Measurements from ENCODE around the gene ECE1. TPM values are rescaled to one million over a fixed set of nuclear protein-coding genes. Genes with fewer than 3 reads are reported as not detected.

Gene ECE1
- total RNA-seq (57.3 and 138 TPM in 2 replicates), polyA plus RNA-seq (131 and 137 TPM in 2 replicates), polyA minus RNA-seq (ENCODE audit: low replicate concordance) (228 and 250 TPM in 2 replicates)
- polyA plus RNA-seq (2012), result 145 and 152 TPM in 2 replicates

DNA sequence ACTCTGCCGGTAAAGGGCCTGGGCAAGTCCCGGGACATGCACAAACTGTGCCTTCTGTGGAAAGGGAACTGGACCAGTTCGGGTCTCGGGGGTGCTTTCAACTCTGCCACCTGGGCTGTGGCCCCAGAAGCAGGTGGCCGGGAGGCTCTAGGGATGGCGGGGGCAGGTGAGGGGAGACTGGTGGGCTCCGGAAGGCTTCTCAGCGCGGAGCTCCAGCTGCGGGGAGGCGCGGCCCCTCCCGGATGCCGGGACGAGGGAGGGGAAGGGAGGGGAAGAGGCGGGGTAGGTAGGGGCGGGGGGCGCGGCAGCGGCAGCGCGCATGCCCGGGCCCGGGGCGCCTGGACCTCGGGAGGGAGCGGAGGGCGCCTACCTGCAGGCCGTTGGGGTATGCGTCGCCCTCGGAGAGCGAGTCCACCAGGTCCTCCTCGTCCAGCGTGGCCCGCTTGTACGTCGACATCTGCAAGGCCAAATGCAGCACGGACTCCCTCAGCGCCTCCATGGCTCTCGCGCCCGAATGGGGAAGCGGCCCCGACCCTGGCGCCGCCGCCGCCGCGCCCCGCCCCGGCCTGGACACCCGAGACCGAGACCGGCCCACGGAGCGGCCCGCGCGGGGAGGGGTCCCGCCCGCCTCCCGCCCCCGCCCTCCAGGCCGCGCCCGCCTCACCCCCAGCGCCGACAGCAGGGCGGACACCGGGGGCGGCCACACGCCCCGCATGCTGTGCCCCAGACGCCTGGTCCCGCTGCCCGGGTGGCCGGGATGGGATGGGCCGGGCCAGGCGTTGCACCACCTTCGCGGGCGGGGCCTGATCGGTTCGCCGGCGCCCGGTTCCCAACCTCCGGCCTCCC lies at the start of gene ECE1:
Gene ECE1 (minus strand): TSS at position 764 of the 846 bp plus-strand sequence. CDS start 49 bp downstream, at position 715.
- no peaks in the 10 kb centered on the region for H3K9me3 ChIP-seq (ENCODE audit: control insufficient read depth, insufficient read depth, low read depth, low read length)
- H3K27ac ChIP-seq (ENCODE audit: insufficient read depth, low read length), result peak within 1 kb of the TSS; percentile 63
- H3K27me3 ChIP-seq (ENCODE audit: control insufficient read depth, insufficient read depth, low read length), result no peaks in the 10 kb centered on the region
- H3K4me1 ChIP-seq (ENCODE audit: control insufficient read depth, extremely low read depth, insufficient read depth, low read length), result peaks cover 23% of the 10 kb centered on the region
- peak within 1 kb of the TSS; percentile 70 for H3K9ac ChIP-seq (ENCODE audit: insufficient read depth, low read length)
- DNase-seq (ENCODE audit: low read depth in 2 of 2), result peak in 1 of 2 donors; percentile 52
- H3K36me3 ChIP-seq (ENCODE audit: control insufficient read depth, insufficient read depth, low read length), result peaks cover 2% of the 10 kb centered on the region
- peak within 1 kb of the TSS; percentile 92 for H3K4me2 ChIP-seq (ENCODE audit: extremely low read depth, insufficient read depth, low read length)
- no peaks in the 10 kb centered on the region for H4K20me1 ChIP-seq (ENCODE audit: control insufficient read depth, extremely low read depth, insufficient read depth, low read length)
- no peak for TF ChIP-seq EZH2 (IDR thresholded peaks at IDR 0.05; ENCODE audit: low read length, missing control alignments)
- TF ChIP-seq, protein P1, sequence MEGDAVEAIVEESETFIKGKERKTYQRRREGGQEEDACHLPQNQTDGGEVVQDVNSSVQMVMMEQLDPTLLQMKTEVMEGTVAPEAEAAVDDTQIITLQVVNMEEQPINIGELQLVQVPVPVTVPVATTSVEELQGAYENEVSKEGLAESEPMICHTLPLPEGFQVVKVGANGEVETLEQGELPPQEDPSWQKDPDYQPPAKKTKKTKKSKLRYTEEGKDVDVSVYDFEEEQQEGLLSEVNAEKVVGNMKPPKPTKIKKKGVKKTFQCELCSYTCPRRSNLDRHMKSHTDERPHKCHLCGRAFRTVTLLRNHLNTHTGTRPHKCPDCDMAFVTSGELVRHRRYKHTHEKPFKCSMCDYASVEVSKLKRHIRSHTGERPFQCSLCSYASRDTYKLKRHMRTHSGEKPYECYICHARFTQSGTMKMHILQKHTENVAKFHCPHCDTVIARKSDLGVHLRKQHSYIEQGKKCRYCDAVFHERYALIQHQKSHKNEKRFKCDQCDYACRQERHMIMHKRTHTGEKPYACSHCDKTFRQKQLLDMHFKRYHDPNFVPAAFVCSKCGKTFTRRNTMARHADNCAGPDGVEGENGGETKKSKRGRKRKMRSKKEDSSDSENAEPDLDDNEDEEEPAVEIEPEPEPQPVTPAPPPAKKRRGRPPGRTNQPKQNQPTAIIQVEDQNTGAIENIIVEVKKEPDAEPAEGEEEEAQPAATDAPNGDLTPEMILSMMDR (conservative IDR thresholded peaks at IDR 0.05 in 1 of 2, IDR thresholded peaks at IDR 0.05 in 1 of 2; ENCODE audit: low read depth in 1 of 2, low read length in 2 of 2), result no peak
- peak within 1 kb of the TSS; percentile 58 to 80 (median 67) for H3K4me3 ChIP-seq (replicated peaks in 1 of 4; ENCODE audit: control extremely low read depth in 1 of 4, insufficient read depth in 1 of 4, low read depth in 3 of 4, low read length in 4 of 4)
- peaks cover 28% of the 10 kb centered on the region for H3K79me2 ChIP-seq (ENCODE audit: control insufficient read depth, insufficient read depth, low read length)
- no peak within 1 kb of the TSS for H2AFZ ChIP-seq (ENCODE audit: low read length)

DNA sequence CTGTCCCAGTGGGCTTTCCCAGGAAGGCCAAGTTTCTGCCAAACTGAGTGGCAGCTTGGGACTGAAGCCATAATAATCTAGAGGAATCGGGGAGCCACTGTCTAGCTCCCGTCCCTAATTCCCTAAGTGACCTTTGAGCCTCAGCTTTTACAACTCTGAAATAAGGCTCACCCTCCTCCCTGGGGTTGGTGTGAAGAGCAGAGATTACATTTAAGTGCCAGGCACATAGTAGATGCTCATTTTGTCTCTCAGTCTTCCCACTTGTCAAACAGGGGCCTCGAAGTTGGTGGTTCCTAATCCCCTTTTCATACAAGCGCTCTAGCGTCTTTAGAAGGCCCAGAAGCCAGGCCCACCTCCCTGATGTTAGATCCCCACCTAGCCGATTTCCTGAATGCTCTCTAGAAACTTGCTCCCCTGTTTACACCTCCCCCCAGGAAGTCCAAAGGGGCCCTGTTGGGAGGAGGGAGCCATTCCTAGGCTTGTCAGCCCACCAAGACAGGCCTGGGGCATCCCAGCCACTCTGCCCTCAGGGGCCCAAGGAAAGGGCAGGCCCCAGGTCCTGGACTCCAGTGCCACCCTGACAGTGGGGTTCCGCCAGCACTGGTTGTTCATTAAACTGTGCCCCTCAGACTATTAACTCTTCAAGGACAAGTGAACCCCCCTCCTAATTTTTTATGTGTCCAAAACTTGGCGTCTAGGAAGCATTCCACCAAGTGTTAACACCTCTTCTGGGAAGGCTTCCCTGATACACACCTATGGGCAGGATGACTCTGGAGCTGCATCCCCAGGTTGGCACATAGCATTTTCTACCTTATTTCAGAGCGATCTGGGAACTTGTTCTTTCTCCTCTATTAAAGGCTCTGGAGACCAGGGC lies 49.3 kb upstream of the ECE1 start:
- Histone ChIP-seq H3K9me3 (ENCODE audit: control insufficient read depth, insufficient read depth, low read depth, low read length) (no peaks in the 10 kb centered on the region), H3K79me2 (ENCODE audit: control insufficient read depth, insufficient read depth, low read length) (peaks cover 84% of the 10 kb centered on the region), H3K4me2 (ENCODE audit: extremely low read depth, insufficient read depth, low read length) (no peak overlapping the region), H3K27me3 (ENCODE audit: control insufficient read depth, insufficient read depth, low read length) (no peaks in the 10 kb centered on the region), H3K9ac (ENCODE audit: insufficient read depth, low read length) (no peak overlapping the region), H3K4me3 (replicated peaks in 1 of 4; ENCODE audit: control extremely low read depth in 1 of 4, insufficient read depth in 1 of 4, low read depth in 3 of 4, low read length in 4 of 4) (no peak overlapping the region), H3K27ac (ENCODE audit: insufficient read depth, low read length) (peak overlapping the region; percentile 89), H2AFZ (ENCODE audit: low read length) (no peak overlapping the region), H3K4me1 (ENCODE audit: control insufficient read depth, extremely low read depth, insufficient read depth, low read length) (peaks cover 55% of the 10 kb centered on the region), H4K20me1 (ENCODE audit: control insufficient read depth, extremely low read depth, insufficient read depth, low read length) (no peaks in the 10 kb centered on the region), H3K36me3 (ENCODE audit: control insufficient read depth, insufficient read depth, low read length) (no peaks in the 10 kb centered on the region)
- TF ChIP-seq, protein P1 (conservative IDR thresholded peaks at IDR 0.05 in 1 of 2, IDR thresholded peaks at IDR 0.05 in 1 of 2; ENCODE audit: low read depth in 1 of 2, low read length in 2 of 2), result no peak
- no peak for TF ChIP-seq EZH2 (IDR thresholded peaks at IDR 0.05; ENCODE audit: low read length, missing control alignments)
- DNase-seq (ENCODE audit: low read depth in 2 of 2), result no peak
